Measurements from ENCODE around the gene LRRC3. TPM values are rescaled to one million over a fixed set of nuclear protein-coding genes. Genes with fewer than 3 reads are reported as not detected.

Gene LRRC3
- total RNA-seq, 1 donor from 2014 or later, result 3.0 TPM

DNA sequence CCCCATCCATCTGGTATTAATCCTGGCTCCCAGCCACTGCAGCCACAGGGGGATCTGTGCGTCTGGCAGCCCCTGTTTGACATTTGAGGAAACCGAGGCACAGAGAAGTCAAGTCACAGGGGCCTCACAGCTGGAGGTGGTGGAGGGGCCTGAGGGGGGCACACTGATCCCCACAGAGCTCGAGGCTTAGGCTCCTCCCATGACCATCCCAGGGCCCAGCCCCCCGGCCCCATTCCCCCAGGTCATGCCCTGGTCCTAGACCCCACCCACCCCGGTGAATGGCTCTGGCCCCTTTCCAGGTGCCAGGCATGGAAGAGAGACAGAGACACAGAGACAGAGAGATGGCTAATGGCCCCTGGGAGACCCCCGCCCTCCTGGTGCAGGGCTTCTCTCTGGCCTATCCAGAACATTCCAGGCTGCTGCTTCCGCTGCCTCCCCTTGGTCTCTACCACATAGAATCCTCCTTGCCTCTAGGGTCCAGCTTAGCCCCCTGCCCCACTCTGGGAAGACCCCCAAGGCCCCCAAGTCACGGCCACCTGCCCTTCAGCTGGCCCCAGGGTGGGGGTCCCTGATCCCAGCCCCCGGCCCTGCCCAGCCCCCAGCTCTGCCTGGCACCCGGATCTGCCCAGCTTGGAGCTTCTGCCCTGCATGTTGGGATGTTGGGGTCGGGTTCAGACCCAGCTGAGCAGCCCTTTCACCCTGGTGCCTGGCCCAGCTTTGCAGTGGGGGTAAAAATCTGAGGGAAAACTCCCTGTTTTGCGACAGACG lies 29.2 kb upstream of the LRRC3 start:
- no peak overlapping the region for H3K4me3 ChIP-seq (ENCODE audit: low read depth, low read length)
- no peak for DNase-seq (ENCODE audit: low read depth)
- TF ChIP-seq, protein P1, sequence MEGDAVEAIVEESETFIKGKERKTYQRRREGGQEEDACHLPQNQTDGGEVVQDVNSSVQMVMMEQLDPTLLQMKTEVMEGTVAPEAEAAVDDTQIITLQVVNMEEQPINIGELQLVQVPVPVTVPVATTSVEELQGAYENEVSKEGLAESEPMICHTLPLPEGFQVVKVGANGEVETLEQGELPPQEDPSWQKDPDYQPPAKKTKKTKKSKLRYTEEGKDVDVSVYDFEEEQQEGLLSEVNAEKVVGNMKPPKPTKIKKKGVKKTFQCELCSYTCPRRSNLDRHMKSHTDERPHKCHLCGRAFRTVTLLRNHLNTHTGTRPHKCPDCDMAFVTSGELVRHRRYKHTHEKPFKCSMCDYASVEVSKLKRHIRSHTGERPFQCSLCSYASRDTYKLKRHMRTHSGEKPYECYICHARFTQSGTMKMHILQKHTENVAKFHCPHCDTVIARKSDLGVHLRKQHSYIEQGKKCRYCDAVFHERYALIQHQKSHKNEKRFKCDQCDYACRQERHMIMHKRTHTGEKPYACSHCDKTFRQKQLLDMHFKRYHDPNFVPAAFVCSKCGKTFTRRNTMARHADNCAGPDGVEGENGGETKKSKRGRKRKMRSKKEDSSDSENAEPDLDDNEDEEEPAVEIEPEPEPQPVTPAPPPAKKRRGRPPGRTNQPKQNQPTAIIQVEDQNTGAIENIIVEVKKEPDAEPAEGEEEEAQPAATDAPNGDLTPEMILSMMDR (conservative IDR thresholded peaks at IDR 0.05; ENCODE audit: low read depth, low read length), result no peak

DNA sequence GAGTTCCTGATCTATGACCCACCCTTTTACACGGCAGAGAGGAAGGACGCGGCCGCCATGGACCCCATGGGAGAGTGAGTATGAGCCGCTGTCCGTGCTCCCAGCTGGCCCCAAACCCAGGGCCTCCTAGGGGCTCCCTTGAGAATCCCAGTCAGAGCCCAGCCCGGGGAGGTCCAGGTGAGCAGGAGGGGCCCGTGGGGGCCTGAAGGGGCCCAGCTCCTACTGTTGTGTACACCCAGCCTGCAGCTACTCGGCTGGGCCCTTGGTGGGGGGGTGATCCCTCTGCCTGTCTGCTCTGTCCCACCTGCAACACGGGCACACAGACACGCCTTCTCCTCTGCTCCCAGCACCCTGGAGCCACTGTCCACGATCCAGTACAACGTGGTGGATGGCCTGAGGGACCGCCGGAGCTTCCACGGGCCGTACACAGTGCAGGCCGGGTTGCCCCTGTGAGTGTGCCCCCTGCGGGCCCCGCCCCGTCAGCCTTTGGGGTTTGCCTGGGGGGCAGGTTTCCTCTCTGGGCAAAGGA lies 28.6 kb upstream of the LRRC3 start:
- DNase-seq (ENCODE audit: low read depth), result no peak
- no peak overlapping the region for H3K4me3 ChIP-seq (ENCODE audit: low read depth, low read length)
- TF ChIP-seq, protein P1 (conservative IDR thresholded peaks at IDR 0.05; ENCODE audit: low read depth, low read length), result no peak

DNA sequence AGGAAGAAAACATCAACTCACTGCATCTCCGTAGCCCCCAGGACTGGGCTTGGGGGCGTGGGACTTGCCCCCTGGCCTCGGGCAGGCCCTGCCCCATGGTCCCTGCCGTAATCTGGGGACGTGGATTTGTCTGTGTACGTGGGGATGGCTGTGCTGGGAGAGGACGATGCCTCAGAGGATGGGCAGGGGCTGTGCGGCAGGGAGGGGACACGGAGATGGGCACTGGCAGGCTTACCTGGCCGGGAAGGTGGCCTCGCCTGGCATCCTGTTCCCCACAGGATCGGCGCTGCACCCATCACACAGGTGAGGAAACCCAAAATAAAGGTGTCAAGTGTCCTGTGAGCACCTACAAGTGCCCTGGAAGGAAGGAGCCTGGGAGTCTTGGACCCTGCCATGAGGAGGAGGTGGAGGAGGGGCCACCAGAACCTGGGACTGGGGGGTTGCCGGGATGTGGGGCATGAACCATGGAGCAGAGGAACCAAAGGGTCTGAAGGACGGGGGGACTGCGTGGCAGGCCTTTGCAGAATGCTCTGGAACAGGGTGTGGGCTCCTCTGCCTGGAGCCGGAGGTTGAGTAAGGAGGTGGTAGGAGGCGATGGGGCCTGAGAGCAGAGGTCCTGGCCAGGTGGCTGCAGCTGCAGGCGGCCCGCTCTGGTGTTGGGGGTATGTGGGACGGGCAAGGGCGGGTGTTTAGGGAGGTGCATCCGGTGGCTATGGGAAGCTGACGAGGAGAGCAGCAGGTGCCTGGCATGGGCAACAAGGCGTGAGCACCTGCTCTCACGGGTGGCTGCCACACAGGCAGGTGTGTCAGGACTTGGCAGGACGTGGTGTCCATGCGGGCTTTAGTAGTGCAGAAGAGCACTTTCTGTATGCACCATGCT lies 27.8 kb upstream of the LRRC3 start:
- TF ChIP-seq, protein P1 (conservative IDR thresholded peaks at IDR 0.05; ENCODE audit: low read depth, low read length), result no peak
- no peak overlapping the region for H3K4me3 ChIP-seq (ENCODE audit: low read depth, low read length)
- no peak for DNase-seq (ENCODE audit: low read depth)

DNA sequence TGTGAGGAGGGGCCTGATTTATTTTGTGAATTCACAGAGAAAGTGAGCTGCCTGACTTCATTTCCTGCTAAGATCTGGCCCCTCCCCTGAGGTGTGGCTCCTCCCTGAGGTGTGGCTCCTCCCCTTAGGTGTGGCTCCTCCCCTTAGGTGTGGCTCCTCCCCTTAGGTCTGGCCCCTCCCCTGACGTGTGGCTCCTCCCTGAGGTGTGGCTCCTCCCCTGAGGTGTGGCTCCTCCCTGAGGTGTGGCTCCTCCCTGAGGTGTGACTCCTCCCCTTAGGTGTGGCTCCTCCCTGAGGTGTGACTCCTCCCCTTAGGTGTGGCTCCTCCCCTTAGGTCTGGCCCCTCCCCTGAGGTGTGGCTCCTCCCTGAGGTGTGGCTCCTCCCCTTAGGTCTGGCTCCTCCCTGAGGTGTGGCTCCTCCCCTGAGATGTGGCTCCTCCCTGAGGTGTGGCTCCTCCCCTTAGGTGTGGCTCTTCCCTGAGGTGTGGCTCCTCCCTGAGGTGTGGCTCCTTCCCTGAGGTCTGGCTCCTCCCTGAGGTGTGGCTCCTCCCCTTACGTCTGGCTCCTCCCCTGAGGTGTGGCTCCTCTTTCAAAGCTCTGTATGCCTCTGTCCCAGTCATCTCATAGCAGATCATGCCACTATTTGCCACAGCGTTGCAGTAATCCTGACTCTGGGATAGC lies 26.9 kb upstream of the LRRC3 start:
- TF ChIP-seq, protein P1 (conservative IDR thresholded peaks at IDR 0.05; ENCODE audit: low read depth, low read length), result no peak
- DNase-seq (ENCODE audit: low read depth), result no peak
- no peak overlapping the region for H3K4me3 ChIP-seq (ENCODE audit: low read depth, low read length)

GRCh38 chr21:44429894-44430293 lies 25.4 kb upstream of the LRRC3 start:
- no peak overlapping the region for H3K4me3 ChIP-seq (ENCODE audit: low read depth, low read length)
- DNase-seq (ENCODE audit: low read depth), result no peak
- TF ChIP-seq, protein P1 (conservative IDR thresholded peaks at IDR 0.05; ENCODE audit: low read depth, low read length), result no peak

DNA sequence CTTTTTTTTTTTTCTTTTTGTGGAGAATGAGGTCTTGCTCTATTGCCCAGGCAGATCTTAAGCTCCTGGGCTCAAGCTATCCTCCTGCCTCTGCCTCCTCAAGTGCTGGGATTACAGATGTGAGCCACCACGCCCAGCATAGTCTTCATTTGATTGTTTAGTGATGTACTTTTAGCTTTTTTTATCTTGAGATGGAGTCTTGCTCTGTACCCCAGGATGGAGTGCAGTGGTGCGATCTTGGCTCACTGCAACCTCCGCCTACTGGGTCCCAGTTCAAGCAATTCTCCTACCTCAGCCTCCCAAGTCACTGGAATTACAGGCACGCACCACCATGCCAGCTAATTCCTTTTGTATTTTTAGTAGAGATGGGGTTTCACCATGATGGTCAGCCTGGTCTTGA lies 24.0 kb upstream of the LRRC3 start:
- TF ChIP-seq, protein P1 (conservative IDR thresholded peaks at IDR 0.05; ENCODE audit: low read depth, low read length), result no peak
- DNase-seq (ENCODE audit: low read depth), result no peak
- no peak overlapping the region for H3K4me3 ChIP-seq (ENCODE audit: low read depth, low read length)

Data from epithelial cell of proximal tubule (primary cell).